ENCODE measurements around the gene EXOC3.

DNA sequence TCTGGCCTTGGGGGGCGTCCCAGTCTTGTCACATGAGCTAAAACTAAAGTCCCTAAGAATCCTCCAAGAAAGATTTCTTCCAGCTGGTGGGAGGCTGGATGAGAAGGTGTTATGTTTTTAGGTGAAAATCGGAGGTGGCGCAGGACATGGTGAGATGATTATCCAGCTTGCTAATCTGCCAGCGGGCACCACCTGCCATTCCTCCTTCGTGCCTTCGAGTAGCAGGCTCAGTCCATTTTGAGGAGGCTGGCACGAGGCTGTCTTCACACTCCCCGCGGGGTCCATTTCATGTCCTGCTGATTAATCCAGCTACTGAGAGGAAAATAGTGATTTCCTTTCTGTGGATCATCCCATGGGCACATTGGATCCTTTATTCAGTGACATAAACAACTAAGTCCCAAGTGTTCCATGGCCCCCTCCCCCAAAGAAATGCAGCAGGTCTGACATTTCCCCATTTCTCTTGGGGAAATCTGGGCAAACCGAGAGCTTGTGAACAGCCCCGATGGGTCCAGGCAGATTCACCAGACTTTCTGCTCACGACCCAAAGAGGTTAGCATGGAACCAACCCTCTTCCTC, 38.2 kb upstream of the EXOC3 start:
- no peak for TF ChIP-seq EP300 (IDR thresholded peaks at IDR 0.05; ENCODE audit: borderline replicate concordance in 1 of 2, low read depth in 2 of 2, low read length in 2 of 2)
- no peak for TF ChIP-seq SRF (IDR thresholded peaks at IDR 0.05; ENCODE audit: low read depth, low read length)
- TF ChIP-seq POLR2AphosphoS5 (IDR thresholded peaks at IDR 0.05; ENCODE audit: low read depth, low read length): no peak
- TF ChIP-seq SAP30 (IDR thresholded peaks at IDR 0.05; ENCODE audit: insufficient read depth, insufficient replicate concordance, low read length): no peak
- TF ChIP-seq, protein P1, sequence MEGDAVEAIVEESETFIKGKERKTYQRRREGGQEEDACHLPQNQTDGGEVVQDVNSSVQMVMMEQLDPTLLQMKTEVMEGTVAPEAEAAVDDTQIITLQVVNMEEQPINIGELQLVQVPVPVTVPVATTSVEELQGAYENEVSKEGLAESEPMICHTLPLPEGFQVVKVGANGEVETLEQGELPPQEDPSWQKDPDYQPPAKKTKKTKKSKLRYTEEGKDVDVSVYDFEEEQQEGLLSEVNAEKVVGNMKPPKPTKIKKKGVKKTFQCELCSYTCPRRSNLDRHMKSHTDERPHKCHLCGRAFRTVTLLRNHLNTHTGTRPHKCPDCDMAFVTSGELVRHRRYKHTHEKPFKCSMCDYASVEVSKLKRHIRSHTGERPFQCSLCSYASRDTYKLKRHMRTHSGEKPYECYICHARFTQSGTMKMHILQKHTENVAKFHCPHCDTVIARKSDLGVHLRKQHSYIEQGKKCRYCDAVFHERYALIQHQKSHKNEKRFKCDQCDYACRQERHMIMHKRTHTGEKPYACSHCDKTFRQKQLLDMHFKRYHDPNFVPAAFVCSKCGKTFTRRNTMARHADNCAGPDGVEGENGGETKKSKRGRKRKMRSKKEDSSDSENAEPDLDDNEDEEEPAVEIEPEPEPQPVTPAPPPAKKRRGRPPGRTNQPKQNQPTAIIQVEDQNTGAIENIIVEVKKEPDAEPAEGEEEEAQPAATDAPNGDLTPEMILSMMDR (IDR thresholded peaks at IDR 0.05; ENCODE audit: control extremely low read depth in 1 of 3, insufficient read depth in 1 of 3, low read depth in 1 of 3, low read length in 3 of 3): no peak
- TF ChIP-seq, protein P2, sequence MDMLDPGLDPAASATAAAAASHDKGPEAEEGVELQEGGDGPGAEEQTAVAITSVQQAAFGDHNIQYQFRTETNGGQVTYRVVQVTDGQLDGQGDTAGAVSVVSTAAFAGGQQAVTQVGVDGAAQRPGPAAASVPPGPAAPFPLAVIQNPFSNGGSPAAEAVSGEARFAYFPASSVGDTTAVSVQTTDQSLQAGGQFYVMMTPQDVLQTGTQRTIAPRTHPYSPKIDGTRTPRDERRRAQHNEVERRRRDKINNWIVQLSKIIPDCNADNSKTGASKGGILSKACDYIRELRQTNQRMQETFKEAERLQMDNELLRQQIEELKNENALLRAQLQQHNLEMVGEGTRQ (IDR thresholded peaks at IDR 0.05; ENCODE audit: low read length): no peak
- TF ChIP-seq ASH2L (IDR thresholded peaks at IDR 0.05; ENCODE audit: low read length): no peak
- no peak for TF ChIP-seq POLR2A (IDR thresholded peaks at IDR 0.05; ENCODE audit: control extremely low read depth in 1 of 2, low read depth in 2 of 2, low read length in 2 of 2)
- no peak for TF ChIP-seq CEBPB (IDR thresholded peaks at IDR 0.05; ENCODE audit: low read depth, low read length)
- no peak for TF ChIP-seq MAX (IDR thresholded peaks at IDR 0.05)
- TF ChIP-seq NANOG (IDR thresholded peaks at IDR 0.05; ENCODE audit: insufficient read depth, low read depth, low read length, poor library complexity, severe bottlenecking): no peak
- TF ChIP-seq, protein P3, sequence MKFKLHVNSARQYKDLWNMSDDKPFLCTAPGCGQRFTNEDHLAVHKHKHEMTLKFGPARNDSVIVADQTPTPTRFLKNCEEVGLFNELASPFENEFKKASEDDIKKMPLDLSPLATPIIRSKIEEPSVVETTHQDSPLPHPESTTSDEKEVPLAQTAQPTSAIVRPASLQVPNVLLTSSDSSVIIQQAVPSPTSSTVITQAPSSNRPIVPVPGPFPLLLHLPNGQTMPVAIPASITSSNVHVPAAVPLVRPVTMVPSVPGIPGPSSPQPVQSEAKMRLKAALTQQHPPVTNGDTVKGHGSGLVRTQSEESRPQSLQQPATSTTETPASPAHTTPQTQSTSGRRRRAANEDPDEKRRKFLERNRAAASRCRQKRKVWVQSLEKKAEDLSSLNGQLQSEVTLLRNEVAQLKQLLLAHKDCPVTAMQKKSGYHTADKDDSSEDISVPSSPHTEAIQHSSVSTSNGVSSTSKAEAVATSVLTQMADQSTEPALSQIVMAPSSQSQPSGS (IDR thresholded peaks at IDR 0.05; ENCODE audit: low read length): no peak
